HG02870 (cell line): ENCODE data around the gene PDE11A.
"Not testable (repeated sequence)": the region's sequence is repeated elsewhere in the genome, so short reads cannot be mapped to it uniquely, and the experiment has no call there.

Source experiments
- ATAC-seq: cut with Tn5 transposase; IDR thresholded peaks from one replicate; pipeline ENCODE4 v1.9.1; 2021; ENCODE audit warnings: mild to moderate bottlenecking, moderate library complexity; ENCODE audit not compliant: unreplicated experiment

Gene PDE11A

DNA sequence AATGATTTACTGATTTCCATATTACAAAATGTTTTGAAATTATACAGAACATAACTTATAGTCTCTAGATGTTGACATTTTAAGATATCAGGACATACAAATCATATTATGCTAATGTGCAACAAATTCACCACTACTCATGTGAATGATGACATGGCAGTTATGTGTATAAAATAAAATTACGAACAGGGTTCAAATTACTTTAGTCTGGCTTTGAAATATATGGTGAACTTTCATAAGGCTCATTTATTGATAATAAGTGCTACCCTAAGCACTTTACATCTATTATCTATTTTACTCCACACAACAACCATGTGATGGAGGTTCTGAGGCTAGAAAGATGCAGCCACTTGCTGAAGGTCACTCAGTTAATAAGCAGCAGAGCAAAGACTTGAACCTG lies 62.8 kb downstream of the PDE11A start:
- ATAC-seq: no peak

DNA sequence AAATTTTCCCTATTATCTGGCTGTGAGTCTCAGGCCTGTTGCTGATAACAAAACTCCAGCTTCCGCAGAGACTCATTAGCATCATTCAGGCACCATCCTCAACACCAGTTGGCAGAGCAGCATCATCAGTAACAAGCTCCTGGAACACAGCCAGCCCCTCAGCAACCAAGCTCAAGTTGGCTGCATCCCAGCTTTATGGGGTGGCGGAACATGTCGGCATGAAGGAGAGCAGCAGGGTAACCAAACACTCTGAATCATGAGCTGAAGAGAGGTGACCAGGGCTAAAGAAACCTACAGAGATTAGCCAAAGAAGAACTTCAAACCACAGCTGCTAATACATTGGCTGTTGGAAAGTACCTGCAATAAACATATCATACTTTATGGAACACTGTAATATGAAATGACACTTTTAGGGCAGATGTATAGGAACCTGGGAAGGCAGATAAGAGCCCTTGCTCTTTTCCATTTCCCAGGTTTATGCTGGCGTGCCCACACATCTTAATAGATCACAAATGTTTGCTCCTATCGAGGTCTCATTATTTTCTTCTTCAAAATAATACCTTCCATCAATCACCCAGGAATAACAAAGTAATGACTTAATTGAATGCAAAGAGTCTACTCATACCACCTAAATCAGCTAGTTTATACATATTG lies 63.8 kb downstream of the PDE11A start:
- no peak for ATAC-seq

DNA sequence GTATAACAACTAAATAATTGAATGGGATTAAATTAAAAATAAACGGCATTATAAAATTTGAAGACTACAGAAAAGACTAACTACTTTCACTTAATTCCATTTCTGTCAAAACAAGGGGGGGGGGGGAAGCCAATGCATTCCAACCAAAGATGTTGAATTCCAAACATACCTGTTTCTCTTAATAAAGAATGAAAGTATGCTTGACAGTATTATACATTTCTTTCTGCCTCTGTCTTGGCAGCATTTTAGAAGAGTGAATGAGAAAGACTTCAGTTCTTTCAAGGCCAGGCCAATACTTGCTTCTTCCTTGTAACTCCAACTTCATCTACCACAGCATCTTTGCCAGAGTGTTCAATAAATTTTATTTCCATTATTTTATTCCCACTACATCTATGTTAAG lies 65.9 kb downstream of the PDE11A start:
- ATAC-seq: no peak

DNA sequence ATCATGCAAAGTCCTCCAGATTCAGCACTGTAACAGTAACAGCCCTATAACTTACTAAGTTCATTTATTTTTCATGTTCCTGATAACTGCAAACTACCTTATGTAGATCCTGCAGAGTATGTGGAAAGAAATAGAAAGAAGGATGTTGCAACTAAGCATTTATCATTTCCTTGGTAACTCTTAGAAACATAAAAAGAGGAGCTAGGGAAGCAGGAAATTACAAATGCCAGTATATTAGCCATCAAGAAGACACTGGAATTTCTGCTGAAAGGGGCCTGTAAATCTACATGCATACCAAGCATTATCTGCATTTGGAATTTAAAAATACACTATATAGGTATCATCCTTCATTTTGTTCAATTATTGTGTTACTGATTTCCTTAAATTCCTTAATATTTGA lies 66.8 kb downstream of the PDE11A start:
- ATAC-seq: no peak

DNA sequence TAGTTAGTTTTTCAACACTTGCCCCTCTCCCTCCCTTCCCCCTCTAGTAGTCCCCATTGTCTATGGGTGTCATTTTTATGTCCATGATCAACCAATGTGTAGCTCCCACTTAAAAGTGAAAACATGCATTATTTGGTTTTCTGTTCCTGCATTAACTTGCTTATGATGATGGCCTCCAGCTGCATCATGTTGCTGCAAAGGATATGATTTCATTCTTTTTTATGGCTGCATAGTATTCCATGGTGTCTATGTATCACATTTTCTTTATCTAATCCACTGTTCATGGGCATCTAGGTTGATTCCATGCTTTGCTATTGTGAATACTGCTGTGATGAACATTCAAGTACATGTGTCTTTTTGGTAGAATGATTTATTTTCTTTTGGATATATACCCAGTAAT lies 70.5 kb downstream of the PDE11A start:
- ATAC-seq: no peak

DNA sequence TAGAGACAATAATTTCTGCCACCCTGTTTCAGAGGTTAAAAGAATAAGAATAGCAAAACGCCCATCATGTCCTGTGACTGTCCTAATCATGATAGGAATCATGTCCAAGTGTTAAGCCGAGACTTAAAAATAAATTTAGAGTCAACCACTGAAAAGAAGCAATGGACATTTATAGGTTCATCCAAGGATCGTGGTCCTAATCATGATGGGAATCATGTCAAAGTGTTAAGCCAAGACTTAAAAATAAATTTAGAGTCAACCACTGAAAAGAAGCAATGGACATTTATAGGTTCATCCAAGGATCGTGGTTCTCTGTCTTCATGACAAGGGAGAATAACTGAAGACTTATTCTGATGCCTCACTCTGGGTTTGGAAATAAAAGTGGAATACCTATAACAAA lies 73.6 kb downstream of the PDE11A start:
- no peak for ATAC-seq

- no peak for ATAC-seq
Measured at GRCh38 chr2:177998006-177998405, 74.6 kb downstream of the PDE11A start.

- ATAC-seq: no peak
Measured at GRCh38 chr2:177992992-177993391, 79.6 kb downstream of the PDE11A start.

DNA sequence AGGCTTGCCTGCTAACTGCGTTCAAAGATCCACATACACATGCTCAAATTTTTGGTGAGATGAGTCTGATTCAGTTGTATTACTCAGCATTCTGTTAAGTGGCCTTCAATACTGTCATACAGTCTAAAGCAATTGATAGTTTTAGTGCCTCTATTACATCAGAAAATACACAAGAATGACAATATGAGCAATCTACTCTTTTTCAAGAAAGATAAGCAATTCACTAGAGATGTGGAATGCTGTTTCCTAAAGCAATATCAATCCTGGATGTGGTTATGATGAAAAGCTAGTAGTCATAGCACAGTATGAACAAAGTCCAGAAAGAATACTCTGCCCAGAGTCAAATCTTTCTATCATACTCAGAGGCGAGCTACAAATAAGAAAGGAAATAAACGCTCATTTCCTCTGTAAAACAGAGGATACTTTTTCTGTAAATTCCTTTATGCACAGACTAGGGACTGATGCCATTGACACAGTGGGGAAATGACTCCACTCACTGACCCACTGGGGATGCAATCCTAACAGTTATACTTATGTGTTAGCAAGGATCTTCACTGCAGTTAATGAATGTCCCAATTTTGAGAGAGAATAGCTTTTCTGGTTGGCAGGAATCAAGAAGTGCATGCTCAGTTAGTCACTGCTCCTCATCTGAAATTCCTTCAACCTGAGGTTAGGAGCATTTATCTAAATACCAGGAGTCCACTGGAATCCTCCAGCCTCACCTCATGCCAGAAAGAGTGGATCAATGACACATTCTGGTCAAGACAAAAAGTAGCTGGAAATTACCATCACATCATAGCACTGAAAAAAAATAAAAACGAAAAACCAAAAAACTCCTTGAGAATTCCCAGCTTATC lies 83.3 kb downstream of the PDE11A start:
- no peak for ATAC-seq

GRCh38 chr2:177984749-177985148 lies 87.8 kb downstream of the PDE11A start:
- no peak for ATAC-seq

DNA sequence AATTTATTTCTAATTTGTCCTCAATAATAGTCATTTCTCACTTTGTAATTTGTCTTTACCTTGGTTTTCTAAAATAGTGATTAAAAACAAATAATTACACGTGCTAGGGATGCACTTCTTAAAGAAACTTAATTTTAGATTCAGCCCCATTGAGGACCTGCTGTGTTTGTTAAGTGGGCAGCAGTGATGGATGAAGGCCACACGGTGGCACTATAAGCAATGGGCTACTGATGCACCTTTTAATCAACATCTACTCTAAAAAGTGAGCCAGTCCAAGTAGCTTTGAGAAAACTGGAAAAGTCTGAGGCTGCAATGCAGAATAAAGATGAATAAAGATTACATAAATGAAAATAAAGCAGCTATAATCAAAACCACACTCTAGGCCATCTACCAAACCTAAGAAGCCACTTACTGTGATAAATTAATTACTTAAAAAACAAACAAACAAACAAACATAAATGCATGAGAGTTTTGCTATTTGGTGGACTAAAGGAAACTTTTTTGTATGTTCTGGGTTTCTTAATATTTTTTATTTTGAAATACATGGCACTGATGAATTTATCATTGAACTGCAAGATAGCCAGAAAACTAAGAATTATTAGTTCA lies 89.3 kb downstream of the PDE11A start:
- ATAC-seq: peak; percentile 76

- ATAC-seq: no peak
Measured at GRCh38 chr2:177972782-177973181, 99.8 kb downstream of the PDE11A start.

DNA sequence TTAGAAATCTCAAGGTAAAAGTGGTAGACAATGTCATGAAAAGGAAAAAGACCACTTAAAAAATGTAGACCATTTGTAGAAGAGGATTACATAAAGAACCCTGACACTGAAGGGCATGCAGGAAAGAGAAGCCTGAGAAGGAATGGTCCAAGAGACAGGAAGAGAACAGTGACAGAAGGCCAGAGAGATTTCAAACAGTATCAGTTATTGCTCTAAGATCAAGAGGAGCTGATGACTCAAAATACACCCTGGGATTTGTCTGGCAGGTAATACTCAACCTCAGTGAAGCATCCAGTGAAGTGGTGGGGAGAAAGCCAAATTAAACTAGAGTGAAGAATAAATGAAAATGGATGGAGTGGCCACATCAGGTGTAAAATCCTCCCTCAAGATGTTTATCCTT lies 100.5 kb downstream of the PDE11A start:
- ATAC-seq: no peak

- no peak for ATAC-seq
Measured at GRCh38 chr2:177970670-177971454, 101.7 kb downstream of the PDE11A start.

DNA sequence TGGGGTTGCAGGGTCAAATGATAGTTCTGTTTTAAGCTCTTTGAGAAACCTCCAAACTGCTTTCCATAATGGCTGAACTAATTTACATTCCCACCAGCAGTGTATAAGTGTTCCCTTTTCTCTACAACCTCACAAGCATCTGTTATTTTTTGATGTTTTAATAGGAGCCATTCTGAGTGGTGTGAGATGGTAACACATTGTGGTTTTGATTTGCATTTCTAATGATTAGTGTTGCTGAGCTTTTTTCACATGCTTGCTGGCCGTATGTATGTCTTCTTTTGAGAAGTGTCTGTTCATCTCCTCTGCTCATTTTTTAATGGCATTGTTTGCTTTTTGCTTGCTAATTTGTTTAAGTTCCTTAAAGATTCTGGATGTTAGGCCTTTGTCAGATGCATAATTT lies 107.7 kb downstream of the PDE11A start:
- ATAC-seq: no peak

GRCh38 chr2:177952151-177952550 lies 120.4 kb downstream of the PDE11A start:
- ATAC-seq: no peak

DNA sequence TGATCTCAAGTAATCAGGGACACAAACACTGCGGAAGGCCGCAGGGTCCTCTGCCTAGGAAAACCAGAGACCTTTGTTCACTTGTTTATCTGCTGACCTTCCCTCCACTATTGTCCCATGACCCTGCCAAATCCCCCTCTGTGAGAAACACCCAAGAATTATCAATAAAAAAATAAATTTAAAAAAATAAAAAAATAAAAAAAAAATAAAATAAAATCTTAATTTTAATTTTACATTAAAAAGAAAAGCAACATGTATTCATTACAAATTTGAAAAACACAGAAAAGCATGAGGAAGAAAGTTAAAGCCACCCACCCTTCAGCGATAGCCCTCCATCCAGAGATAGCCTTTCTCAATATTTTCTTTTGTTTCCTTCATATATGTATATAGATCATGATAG lies 125.0 kb downstream of the PDE11A start:
- ATAC-seq: not testable (repeated sequence)

DNA sequence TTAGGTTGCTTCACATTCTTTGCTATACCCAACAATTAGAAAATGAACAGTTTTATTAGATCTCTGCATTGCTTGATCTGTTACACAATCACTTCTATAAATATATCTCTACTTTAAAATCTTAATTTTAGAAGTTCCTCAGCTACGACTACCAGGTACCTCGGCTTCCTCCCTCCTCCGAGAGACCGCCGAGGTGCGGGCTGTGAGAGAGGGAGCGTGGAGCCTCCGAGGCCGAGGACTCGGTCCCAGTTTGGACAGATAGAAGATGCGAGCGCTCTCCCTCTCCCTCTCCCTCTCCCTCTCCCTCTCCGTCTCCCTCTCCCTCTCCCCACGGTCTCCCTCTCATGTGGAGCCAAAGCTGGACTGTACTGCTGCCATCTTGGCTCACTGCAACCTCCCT lies 128.0 kb downstream of the PDE11A start:
- ATAC-seq: not testable (repeated sequence)

DNA sequence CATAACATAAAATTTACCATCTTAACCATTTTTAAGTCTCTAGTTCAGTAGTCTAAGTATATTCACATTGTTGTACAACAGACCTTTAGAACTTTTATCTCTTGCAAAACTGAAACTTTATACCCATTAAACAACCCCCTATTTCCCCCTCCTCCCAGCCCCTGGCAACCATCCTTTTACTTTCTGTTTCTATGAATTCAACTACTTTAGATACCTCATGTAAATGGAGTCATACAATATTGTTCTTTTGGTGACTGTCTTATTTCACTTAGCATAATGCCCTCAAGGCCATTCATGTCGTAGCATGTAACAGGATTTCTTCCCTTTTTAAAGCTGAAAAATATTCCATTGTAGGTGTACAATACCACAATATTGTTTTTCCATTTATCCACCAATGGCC lies 129.8 kb downstream of the PDE11A start:
- ATAC-seq: no peak

DNA sequence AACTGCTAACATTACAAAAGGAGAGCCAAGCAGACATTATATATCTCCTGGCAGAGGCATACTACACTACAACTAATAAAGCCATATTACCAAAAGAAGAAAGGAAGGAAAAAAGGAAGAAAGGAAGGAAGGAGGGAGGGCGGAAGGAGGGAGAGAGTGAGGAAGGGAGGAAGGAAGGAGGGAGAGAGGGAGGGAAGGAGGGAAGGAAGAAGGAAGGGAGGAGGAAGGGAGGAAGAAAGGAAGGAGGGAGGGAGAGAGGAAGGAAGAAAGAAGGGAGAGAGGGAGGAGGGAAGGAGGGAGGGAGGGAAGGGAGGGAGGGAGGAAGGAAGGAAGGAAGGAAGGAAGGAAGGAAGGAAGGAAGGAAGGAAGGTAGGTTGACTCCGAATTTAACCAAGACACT lies 133.4 kb downstream of the PDE11A start:
- ATAC-seq: no peak

- ATAC-seq: no peak
Measured at GRCh38 chr2:177930916-177931315, 141.7 kb downstream of the PDE11A start.
